Measurements from ENCODE around the gene DACT3.

The DACT3 gene

DNA sequence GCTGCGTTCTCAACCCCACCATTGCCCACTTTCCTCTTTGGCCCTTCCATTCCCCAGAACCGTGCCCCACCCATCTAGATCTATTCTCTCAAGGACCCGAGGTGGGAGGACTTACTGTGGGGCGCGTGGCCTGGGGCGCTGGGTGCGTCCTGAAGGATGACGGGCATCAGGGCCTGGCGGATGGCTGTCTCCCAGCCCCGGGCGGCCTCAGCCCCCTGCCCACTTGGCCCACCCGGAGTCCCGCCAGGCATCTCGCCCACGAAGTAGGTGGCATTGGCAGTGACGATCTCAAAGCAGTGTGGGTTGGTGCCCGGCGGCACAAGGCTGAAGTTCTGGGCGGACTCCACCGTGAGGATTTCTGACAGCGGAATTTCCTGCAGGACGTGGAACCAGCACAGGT lies 32.8 kb upstream of the DACT3 start:
- Histone ChIP-seq H3K27ac (ENCODE audit: low read length) (no peak overlapping the region), H3K9me3 (ENCODE audit: insufficient read depth, low read length) (no peaks in the 10 kb centered on the region), H2AFZ (ENCODE audit: low read depth, low read length) (no peak overlapping the region), H3K4me1 (ENCODE audit: low read length) (no peaks in the 10 kb centered on the region), H4K20me1 (ENCODE audit: insufficient read depth, low read length) (no peaks in the 10 kb centered on the region), H3K79me2 (ENCODE audit: low read length) (no peaks in the 10 kb centered on the region), H3K27me3 (ENCODE audit: low read depth, low read length) (no peaks in the 10 kb centered on the region), H3K9ac (ENCODE audit: low read length) (no peak overlapping the region), H3K4me3 (ENCODE audit: low read length) (no peak overlapping the region), H3K36me3 (replicated peaks; ENCODE audit: low read depth, low read length) (peaks cover 65% of the 10 kb centered on the region), H3K4me2 (ENCODE audit: low read length) (no peak overlapping the region)
- TF ChIP-seq EZH2phosphoT487 (IDR thresholded peaks at IDR 0.05; ENCODE audit: low read depth) (no peak), CTCF (IDR thresholded peaks at IDR 0.05; ENCODE audit: low read depth, low read length) (no peak)

DNA sequence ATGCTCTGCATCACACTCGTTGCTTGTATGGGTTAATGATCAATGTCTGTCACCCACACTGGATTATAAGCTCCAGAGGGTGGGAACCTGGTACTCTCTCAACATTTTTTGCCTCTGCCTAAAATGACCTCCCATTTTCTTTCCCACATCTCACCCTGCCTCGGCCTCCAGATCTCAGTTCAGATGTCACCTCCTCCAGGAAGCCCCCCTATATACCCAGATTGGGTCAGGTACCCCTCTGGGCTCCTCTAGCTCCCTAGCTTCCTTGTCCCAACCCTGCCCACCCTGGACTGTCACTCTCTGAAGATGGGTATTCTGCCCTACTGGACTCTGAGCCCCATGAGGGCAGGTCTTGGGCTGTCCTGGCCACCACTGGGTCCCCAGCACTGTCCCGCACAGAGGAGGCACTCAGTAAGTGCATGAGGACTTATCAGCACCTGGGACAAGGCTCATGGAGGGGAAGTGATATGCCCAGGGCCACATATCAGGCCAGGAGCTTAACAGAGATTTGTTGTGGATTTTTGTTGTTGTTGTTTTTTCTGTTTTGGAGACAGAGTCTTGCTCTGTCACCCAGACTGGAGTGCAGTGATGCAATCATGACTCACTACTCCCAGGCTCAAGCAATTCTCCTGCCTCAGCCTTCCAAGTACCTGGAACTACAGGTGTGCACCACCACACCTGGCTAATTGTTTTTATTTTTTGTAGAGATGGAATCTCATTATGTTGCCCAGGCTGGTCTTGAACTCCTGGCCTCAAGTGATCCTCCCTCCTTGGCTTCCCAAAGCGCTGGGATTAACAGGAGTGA lies 32.1 kb upstream of the DACT3 start:
- peaks cover 60% of the 10 kb centered on the region for H3K36me3 ChIP-seq (replicated peaks; ENCODE audit: low read depth, low read length)
- no peaks in the 10 kb centered on the region for H3K4me1 ChIP-seq (ENCODE audit: low read length)
- H3K9ac ChIP-seq (ENCODE audit: low read length), result no peak overlapping the region
- H4K20me1 ChIP-seq (ENCODE audit: insufficient read depth, low read length), result no peaks in the 10 kb centered on the region
- H3K27ac ChIP-seq (ENCODE audit: low read length), result no peak overlapping the region
- no peak overlapping the region for H3K4me2 ChIP-seq (ENCODE audit: low read length)
- H3K9me3 ChIP-seq (ENCODE audit: insufficient read depth, low read length), result no peaks in the 10 kb centered on the region
- H3K79me2 ChIP-seq (ENCODE audit: low read length), result no peaks in the 10 kb centered on the region
- TF ChIP-seq EZH2phosphoT487 (IDR thresholded peaks at IDR 0.05; ENCODE audit: low read depth) (no peak), CTCF (IDR thresholded peaks at IDR 0.05; ENCODE audit: low read depth, low read length) (no peak)
- H3K27me3 ChIP-seq (ENCODE audit: low read depth, low read length), result no peaks in the 10 kb centered on the region
- no peak overlapping the region for H2AFZ ChIP-seq (ENCODE audit: low read depth, low read length)
- H3K4me3 ChIP-seq (ENCODE audit: low read length), result no peak overlapping the region

DNA sequence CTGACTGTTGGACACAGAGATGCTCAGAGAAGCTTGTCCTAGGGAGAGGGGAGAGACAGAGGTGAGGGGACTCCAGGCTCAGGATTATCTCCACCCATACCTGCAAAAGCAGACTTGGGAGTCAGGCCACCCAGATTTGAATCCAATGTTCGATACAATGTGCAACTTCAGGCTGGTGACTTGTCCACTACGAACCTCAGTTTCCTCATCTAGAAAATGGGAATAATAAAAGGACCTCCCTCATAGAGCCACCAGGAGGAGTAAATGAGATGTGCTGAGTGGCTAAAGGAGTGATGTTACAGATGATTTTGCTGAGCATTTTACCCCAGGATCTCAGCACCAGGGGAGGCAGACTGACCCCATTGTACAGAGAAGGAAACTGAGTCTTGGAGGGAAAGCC lies 31.0 kb upstream of the DACT3 start:
- Histone ChIP-seq H3K27me3 (ENCODE audit: low read depth, low read length) (no peaks in the 10 kb centered on the region), H3K9ac (ENCODE audit: low read length) (no peak overlapping the region), H3K36me3 (replicated peaks; ENCODE audit: low read depth, low read length) (peaks cover 64% of the 10 kb centered on the region)

DNA sequence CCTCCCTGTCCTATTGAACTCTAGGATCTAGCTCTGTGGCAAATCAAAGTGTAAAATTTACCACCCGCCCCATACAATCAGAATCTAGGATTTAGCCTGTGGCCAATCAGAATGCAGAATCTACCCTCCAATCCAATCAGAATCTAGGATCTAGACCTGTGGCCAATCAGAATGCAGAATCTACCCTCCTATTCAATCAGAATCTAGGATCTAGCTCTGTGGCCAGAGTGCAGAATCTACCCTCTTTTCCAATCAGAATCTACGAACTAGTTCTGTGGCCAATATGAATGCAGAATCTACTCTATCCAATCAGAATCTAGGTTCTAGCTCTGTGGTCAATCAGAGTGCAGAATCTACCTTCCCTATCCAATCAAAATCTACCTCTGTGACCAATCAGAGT lies 30.1 kb upstream of the DACT3 start:
- H4K20me1 ChIP-seq (ENCODE audit: insufficient read depth, low read length), result no peaks in the 10 kb centered on the region
- H3K79me2 ChIP-seq (ENCODE audit: low read length), result no peaks in the 10 kb centered on the region
- H3K36me3 ChIP-seq (replicated peaks; ENCODE audit: low read depth, low read length), result peaks cover 59% of the 10 kb centered on the region
- no peaks in the 10 kb centered on the region for H3K4me1 ChIP-seq (ENCODE audit: low read length)
- H3K9ac ChIP-seq (ENCODE audit: low read length), result no peak overlapping the region
- no peaks in the 10 kb centered on the region for H3K9me3 ChIP-seq (ENCODE audit: insufficient read depth, low read length)
- H3K4me2 ChIP-seq (ENCODE audit: low read length), result no peak overlapping the region
- H2AFZ ChIP-seq (ENCODE audit: low read depth, low read length), result no peak overlapping the region
- H3K27ac ChIP-seq (ENCODE audit: low read length), result no peak overlapping the region
- H3K4me3 ChIP-seq (ENCODE audit: low read length), result no peak overlapping the region
- no peak for TF ChIP-seq CTCF (IDR thresholded peaks at IDR 0.05; ENCODE audit: low read depth, low read length)
- no peak for TF ChIP-seq EZH2phosphoT487 (IDR thresholded peaks at IDR 0.05; ENCODE audit: low read depth)
- no peaks in the 10 kb centered on the region for H3K27me3 ChIP-seq (ENCODE audit: low read depth, low read length)

More for the DNA sequence above, 31.0 kb upstream of the DACT3 start:
- no peaks in the 10 kb centered on the region for H3K79me2 ChIP-seq (ENCODE audit: low read length)
- H3K4me2 ChIP-seq (ENCODE audit: low read length), result no peak overlapping the region
- H3K27ac ChIP-seq (ENCODE audit: low read length), result no peak overlapping the region
- no peaks in the 10 kb centered on the region for H3K4me1 ChIP-seq (ENCODE audit: low read length)
- H2AFZ ChIP-seq (ENCODE audit: low read depth, low read length), result no peak overlapping the region
- TF ChIP-seq EZH2phosphoT487 (IDR thresholded peaks at IDR 0.05; ENCODE audit: low read depth) (no peak), CTCF (IDR thresholded peaks at IDR 0.05; ENCODE audit: low read depth, low read length) (no peak)
- H3K4me3 ChIP-seq (ENCODE audit: low read length), result no peak overlapping the region
- no peaks in the 10 kb centered on the region for H4K20me1 ChIP-seq (ENCODE audit: insufficient read depth, low read length)
- no peaks in the 10 kb centered on the region for H3K9me3 ChIP-seq (ENCODE audit: insufficient read depth, low read length)
